HepG2 (cell line): ENCODE results near the gene MRPL58. TPM values are rescaled to one million over a fixed set of nuclear protein-coding genes. Genes with fewer than 3 reads are reported as not detected.

Experiments
- ATAC-seq: fragments of 200-7000 bp; cut with Tn5 transposase; 3 replicates; pipeline ENCODE4 v1.9.1; 2020; ENCODE audit warnings: mild to moderate bottlenecking, moderate library complexity
- BruUV-seq: library from RNA; stranded (reverse); fragments of 400-500 nt; replicated peaks from 2 replicates; lab custom pipeline; 2021; lab: Mats Ljungman, UMichigan
- CTCF ChIA-PET: fragments of 300-600 bp; formaldehyde crosslinking; extraction: SDS; loops from one replicate; lab custom pipeline; 2021; ENCODE audit warnings: low total read pairs, inconsistent platforms, low intra/inter-chr PET ratio; lab: Yijun Ruan, JAX
- POLR2A ChIA-PET: fragments of 350-600 bp; sonication (Branson Sonifier 250); formaldehyde crosslinking; loops from one replicate; lab custom pipeline; 2020; ENCODE audit warnings: antibody characterized with exemption, inconsistent platforms; lab: Yijun Ruan, JAX
- DNase-seq: peaks from one replicate; pipeline ENCODE4 v3.0.0-alpha.2; 2015; ENCODE audit warnings: low spot score
- FAIRE-seq: peaks from 3 replicates; lab custom pipeline; 2011; peaks lifted over from hg19 to GRCh38; lab: Jason Lieb, UNC
- H2AFZ ChIP-seq: one replicate; pipeline ENCODE4 v1.6.1; 2011; ENCODE audit warnings: low read length, inconsistent platforms
- H3K27ac ChIP-seq: fragments of 300-600 bp; 3 replicates; pipeline ENCODE4 v1.8.0; 2011; ENCODE audit warnings: mixed run types, mild to moderate bottlenecking, mixed read lengths, low read length, inconsistent platforms; ENCODE audit not compliant: insufficient read depth; ENCODE audit errors: extremely low read length
- H3K27me3 ChIP-seq, 2 experiments: fragments of 200-600 bp in 1 of 2; 2 replicates in 1 of 2; 3 replicates in 1 of 2; pipeline versions ENCODE4 v1.6.0 to v1.8.0; 2011; ENCODE audit warnings: low read length in 2 of 2, mild to moderate bottlenecking in 2 of 2, moderate library complexity in 2 of 2, inconsistent platforms in 1 of 2; ENCODE audit not compliant: insufficient read depth in 2 of 2, control insufficient read depth in 1 of 2
- H3K36me3 ChIP-seq, 2 experiments: fragments of 200-600 bp in 1 of 2; replicated peaks in 1 of 2; 2 replicates in 1 of 2; 3 replicates in 1 of 2; pipeline versions ENCODE4 v1.5.1 to v1.8.0; 2011; ENCODE audit warnings: low read length in 2 of 2, inconsistent platforms in 1 of 2; ENCODE audit not compliant: insufficient read depth in 2 of 2, control insufficient read depth in 1 of 2
- H3K4me1 ChIP-seq: 2 replicates; pipeline ENCODE4 v1.5.1; 2012; ENCODE audit warnings: low read length, inconsistent platforms; ENCODE audit not compliant: insufficient read depth
- H3K4me2 ChIP-seq: 2 replicates; pipeline ENCODE4 v1.6.0; 2011; ENCODE audit warnings: low read depth, low read length, inconsistent platforms
- H3K4me3 ChIP-seq, 3 experiments: fragments of 200-600 bp in 1 of 3; sonication (generic), shearing (Covaris generic) in 1 of 3; replicated peaks in 1 of 3; 2 replicates each; pipeline ENCODE4 v1.5.1; 2011 to 2016; ENCODE audit warnings: low read length in 3 of 3, inconsistent platforms in 2 of 3, low read depth in 2 of 3, mild to moderate bottlenecking in 2 of 3, control low read depth in 1 of 3, mixed read lengths in 1 of 3; ENCODE audit not compliant: insufficient read depth in 1 of 3
- H3K79me2 ChIP-seq: one replicate; pipeline ENCODE4 v1.6.1; 2011; ENCODE audit warnings: low read length, inconsistent platforms; ENCODE audit not compliant: insufficient read depth
- H3K9ac ChIP-seq: 2 replicates; pipeline ENCODE4 v1.6.0; 2011; ENCODE audit warnings: mild to moderate bottlenecking, low read depth, low read length, inconsistent platforms; ENCODE audit not compliant: insufficient read depth
- H3K9me3 ChIP-seq: 2 replicates; pipeline ENCODE4 v1.5.1; 2012; ENCODE audit warnings: mild to moderate bottlenecking, low read length
- H4K20me1 ChIP-seq: 2 replicates; pipeline ENCODE4 v1.6.0; 2011; ENCODE audit warnings: inconsistent platforms, mild to moderate bottlenecking, low read length, moderate library complexity; ENCODE audit not compliant: insufficient read depth
- HOXA3 ChIP-seq: sonication (generic); formaldehyde crosslinking; IDR thresholded peaks from 2 replicates; pipeline ENCODE4 v1.5.0; 2020; ENCODE audit warnings: missing genetic modification reagents
- NR2C2 ChIP-seq: sonication (generic); formaldehyde crosslinking; IDR thresholded peaks from 2 replicates; pipeline ENCODE4 v1.4.0; 2020; ENCODE audit warnings: missing genetic modification reagents, mild to moderate bottlenecking, moderate library complexity, borderline replicate concordance
- RBM39 ChIP-seq: fragments of 200-400 bp; formaldehyde crosslinking; IDR thresholded peaks from one replicate; pipeline ENCODE4 v1.6.1; 2018; ENCODE audit warnings: antibody characterized with exemption, mild to moderate bottlenecking, low read depth, low read length; ENCODE audit not compliant: poor library complexity, severe bottlenecking
- RFX3 ChIP-seq: IDR thresholded peaks from 2 replicates; pipeline ENCODE4 v1.6.1; 2016; ENCODE audit warnings: missing biosample characterization, missing genetic modification reagents
- SAFB2 ChIP-seq: sonication (generic); formaldehyde crosslinking; IDR thresholded peaks from 2 replicates; pipeline ENCODE4 v1.5.1; 2020; ENCODE audit warnings: missing genetic modification reagents, low read depth, mild to moderate bottlenecking, borderline replicate concordance
- SALL2 ChIP-seq: sonication (generic); formaldehyde crosslinking; IDR thresholded peaks from 2 replicates; pipeline ENCODE4 v1.8.1; 2023; ENCODE audit warnings: mild to moderate bottlenecking, missing genetic modification reagents, inconsistent platforms
- ZFP91 ChIP-seq: sonication (generic); formaldehyde crosslinking; IDR thresholded peaks from 2 replicates; pipeline ENCODE4 v1.9.0; 2022; ENCODE audit warnings: missing genetic modification reagents, mild to moderate bottlenecking, borderline replicate concordance
- ZNF34 ChIP-seq: sonication (generic); formaldehyde crosslinking; IDR thresholded peaks from 2 replicates; pipeline ENCODE4 v1.4.0; 2020; ENCODE audit warnings: mild to moderate bottlenecking, missing genetic modification reagents, borderline replicate concordance
- ZNF572 ChIP-seq: sonication (generic); formaldehyde crosslinking; IDR thresholded peaks from 2 replicates; pipeline ENCODE4 v1.5.1; 2020; ENCODE audit warnings: mild to moderate bottlenecking, missing genetic modification reagents
- ZNF605 ChIP-seq: sonication (generic); formaldehyde crosslinking; IDR thresholded peaks from 2 replicates; pipeline ENCODE4 v1.8.0; 2022; ENCODE audit warnings: mild to moderate bottlenecking, missing genetic modification reagents
- ZNF777 ChIP-seq: sonication (generic); formaldehyde crosslinking; IDR thresholded peaks from 2 replicates; pipeline ENCODE4 v1.4.0; 2020; ENCODE audit warnings: missing genetic modification reagents
- WGBS: methylation state at CpG from one replicate; pipeline ENCODE4 v1.1.6; 2017; ENCODE audit warnings: low lambda C conversion rate; 5-methylcytosine and 5-hydroxymethylcytosine counted together
- in situ Hi-C: cut with HindIII; loops from 2 replicates; pipeline ENCODE4 v1.10.0; 2017; ENCODE audit warnings: low pct_unique_long_range_greater_than_20kb; ENCODE audit not compliant: extremely low pct_ligation_motif_present
- intact Hi-C: fragments of 100-400 bp; cut with micrococcal nuclease; formaldehyde crosslinking; loops from one replicate; pipeline ENCODE4 v1.10.0; 2022; ENCODE audit not compliant: unreplicated experiment
- polyA plus RNA-seq, 8 experiments: library from polyadenylated mRNA; depleted of rRNA in 3 of 8; stranded (reverse) in 7 of 8; unstranded in 1 of 8; fragments of >200 nt; fragmentation: Illumina TruSeq in 4 of 8; extraction: Trizol in 4 of 8; gene quantifications; 2 replicates each; pipeline versions ENCODE4 v1.2.1 to v1.2.3, GENCODE V29; 2011 to 2016; ENCODE audit warnings: low read depth in 4 of 8, missing spikeins in 1 of 8, mixed read lengths in 1 of 8; ENCODE audit not compliant: insufficient read depth in 1 of 8
- total RNA-seq, 5 experiments: library from RNA; depleted of rRNA; stranded (reverse); fragments of >200 nt; fragmentation: Illumina TruSeq; extraction: Trizol; gene quantifications; 2 replicates each; pipeline ENCODE4 v1.2.3, GENCODE V29; 2016; ENCODE audit warnings: low read depth in 1 of 5
- TF ChIP-seq, protein P1 (sequence below): IDR thresholded peaks from 2 replicates; pipeline ENCODE4 v1.6.1; 2012; ENCODE audit warnings: low read length, improper control_type of control experiment
- TF ChIP-seq, protein P2 (sequence below): sonication (generic); formaldehyde crosslinking; IDR thresholded peaks from 2 replicates; pipeline ENCODE4 v1.9.0; 2022; ENCODE audit warnings: low read depth, missing genetic modification reagents

The MRPL58 gene
- total and polyA plus RNA-seq, 2 of the 13 experiments (the other 11 are each of a cell fraction or from before 2014, with no cell fraction given) = 44.9 to 68.9 TPM

DNA sequence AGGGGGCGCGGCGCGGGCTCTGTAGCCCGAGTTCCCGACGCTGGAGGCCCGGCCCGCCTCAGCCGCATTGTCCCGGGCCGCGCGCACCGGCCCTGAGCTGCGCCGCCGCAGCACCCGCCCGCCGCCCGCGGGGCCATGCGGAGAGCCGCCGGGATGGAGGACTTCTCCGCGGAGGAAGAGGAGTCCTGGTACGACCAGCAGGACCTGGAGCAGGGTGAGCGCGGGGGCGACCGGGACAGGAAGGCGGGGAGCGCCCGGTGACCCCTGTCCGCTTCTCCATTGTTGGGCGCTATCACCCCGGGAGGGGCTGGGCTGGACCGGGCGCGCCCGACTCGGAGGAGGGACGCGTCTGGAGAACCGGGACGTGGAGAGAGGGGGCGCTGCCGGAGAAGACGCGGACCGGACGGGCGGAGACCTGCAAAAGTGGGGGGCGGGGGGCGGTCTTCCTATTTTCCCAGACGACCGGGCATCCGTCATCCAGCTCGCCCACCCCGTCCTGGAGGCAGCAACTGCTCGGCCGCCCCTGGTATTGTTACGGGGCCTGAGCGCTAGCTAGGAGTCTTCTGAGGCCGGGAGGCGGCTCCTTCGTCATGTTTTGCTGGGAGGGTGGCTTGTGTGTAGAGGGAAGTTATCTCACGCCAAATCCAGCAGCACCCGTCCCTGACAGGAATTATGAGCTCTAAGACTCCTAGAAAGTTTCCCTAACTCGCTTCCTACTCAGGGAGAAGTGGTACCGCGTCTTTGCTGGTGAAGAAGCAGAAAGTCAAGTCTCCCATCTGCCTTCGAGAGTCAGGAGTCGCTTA, 24.4 kb upstream of the MRPL58 start:
- ChIA-PET CTCF (no interaction called here), POLR2A (interaction anchor here (1.0 to 3.7 kb wide), 10 partner anchors 9 to 143 kb away, joined by 3 to 50 read pairs (median 6); partner anchors contain the start of genes ARMC7, ATP5PD, FDXR and HID1)
- no peaks in the 10 kb centered on the region for H3K79me2 ChIP-seq
- no peak for DNase-seq
- no peaks in the 10 kb centered on the region for H4K20me1 ChIP-seq
- H3K4me1 ChIP-seq = peaks cover 51% of the 10 kb centered on the region
- H2AFZ ChIP-seq = no peak overlapping the region
- H3K9me3 ChIP-seq = no peaks in the 10 kb centered on the region
- in situ Hi-C loops = no loop called here
- H3K27me3 ChIP-seq = peaks cover 0 to 9% of the 10 kb centered on the region in 2 experiments; a peak in 2 of 5 replicates
- WGBS = 9% methylated on average over 46 of the region's 76 CpGs
- BruUV-seq = no TSS peak
- H3K9ac ChIP-seq = peak overlapping the region; percentile 41; the same call in 1 of the 2 replicates
- intact Hi-C loops = loop anchor here (1.0 kb wide), 1 partner anchor 46 kb away; no protein-coding TSS in a partner anchor
- peak; percentile 72 for ATAC-seq
- peak overlapping the region; percentile 63 to 82 (median 80) for H3K4me3 ChIP-seq
- no peak for FAIRE-seq
- H3K36me3 ChIP-seq = no peaks in the 10 kb centered on the region
- H3K4me2 ChIP-seq = peak overlapping the region; percentile 75
- no peak overlapping the region for H3K27ac ChIP-seq
- peak; percentile 53; the same call in 1 of the 2 replicates for TF ChIP-seq ZNF605
- TF ChIP-seq RBM39 = peak; percentile 46
- no peak for TF ChIP-seq HOXA3
- TF ChIP-seq NR2C2 (CRISPR knock-in tag) = peak; percentile 42; the same call in 1 of the 2 replicates
- 0 out of 2 replicates have a peak, but pooled peaks have one; percentile 39 for TF ChIP-seq ZNF572
- TF ChIP-seq ZNF777 = peak; percentile 28; the same call in 1 of the 2 replicates
- TF ChIP-seq, protein P1, sequence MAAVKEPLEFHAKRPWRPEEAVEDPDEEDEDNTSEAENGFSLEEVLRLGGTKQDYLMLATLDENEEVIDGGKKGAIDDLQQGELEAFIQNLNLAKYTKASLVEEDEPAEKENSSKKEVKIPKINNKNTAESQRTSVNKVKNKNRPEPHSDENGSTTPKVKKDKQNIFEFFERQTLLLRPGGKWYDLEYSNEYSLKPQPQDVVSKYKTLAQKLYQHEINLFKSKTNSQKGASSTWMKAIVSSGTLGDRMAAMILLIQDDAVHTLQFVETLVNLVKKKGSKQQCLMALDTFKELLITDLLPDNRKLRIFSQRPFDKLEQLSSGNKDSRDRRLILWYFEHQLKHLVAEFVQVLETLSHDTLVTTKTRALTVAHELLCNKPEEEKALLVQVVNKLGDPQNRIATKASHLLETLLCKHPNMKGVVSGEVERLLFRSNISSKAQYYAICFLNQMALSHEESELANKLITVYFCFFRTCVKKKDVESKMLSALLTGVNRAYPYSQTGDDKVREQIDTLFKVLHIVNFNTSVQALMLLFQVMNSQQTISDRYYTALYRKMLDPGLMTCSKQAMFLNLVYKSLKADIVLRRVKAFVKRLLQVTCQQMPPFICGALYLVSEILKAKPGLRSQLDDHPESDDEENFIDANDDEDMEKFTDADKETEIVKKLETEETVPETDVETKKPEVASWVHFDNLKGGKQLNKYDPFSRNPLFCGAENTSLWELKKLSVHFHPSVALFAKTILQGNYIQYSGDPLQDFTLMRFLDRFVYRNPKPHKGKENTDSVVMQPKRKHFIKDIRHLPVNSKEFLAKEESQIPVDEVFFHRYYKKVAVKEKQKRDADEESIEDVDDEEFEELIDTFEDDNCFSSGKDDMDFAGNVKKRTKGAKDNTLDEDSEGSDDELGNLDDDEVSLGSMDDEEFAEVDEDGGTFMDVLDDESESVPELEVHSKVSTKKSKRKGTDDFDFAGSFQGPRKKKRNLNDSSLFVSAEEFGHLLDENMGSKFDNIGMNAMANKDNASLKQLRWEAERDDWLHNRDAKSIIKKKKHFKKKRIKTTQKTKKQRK = no peak
- no peak for TF ChIP-seq ZNF34 (CRISPR knock-in tag)
- TF ChIP-seq, protein P2, sequence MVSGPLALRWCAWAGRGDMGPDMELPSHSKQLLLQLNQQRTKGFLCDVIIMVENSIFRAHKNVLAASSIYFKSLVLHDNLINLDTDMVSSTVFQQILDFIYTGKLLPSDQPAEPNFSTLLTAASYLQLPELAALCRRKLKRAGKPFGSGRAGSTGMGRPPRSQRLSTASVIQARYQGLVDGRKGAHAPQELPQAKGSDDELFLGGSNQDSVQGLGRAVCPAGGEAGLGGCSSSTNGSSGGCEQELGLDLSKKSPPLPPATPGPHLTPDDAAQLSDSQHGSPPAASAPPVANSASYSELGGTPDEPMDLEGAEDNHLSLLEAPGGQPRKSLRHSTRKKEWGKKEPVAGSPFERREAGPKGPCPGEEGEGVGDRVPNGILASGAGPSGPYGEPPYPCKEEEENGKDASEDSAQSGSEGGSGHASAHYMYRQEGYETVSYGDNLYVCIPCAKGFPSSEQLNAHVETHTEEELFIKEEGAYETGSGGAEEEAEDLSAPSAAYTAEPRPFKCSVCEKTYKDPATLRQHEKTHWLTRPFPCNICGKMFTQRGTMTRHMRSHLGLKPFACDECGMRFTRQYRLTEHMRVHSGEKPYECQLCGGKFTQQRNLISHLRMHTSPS (CRISPR knock-in tag) = 0 out of 2 replicates have a peak, but pooled peaks have one; percentile 11
- no peak for TF ChIP-seq SAFB2 (CRISPR knock-in tag)
- 0 out of 2 replicates have a peak, but pooled peaks have one; percentile 25 for TF ChIP-seq SALL2 (CRISPR knock-in tag)
- TF ChIP-seq ZFP91 (CRISPR knock-in tag) = 0 out of 2 replicates have a peak, but pooled peaks have one; percentile 9
- TF ChIP-seq RFX3 (CRISPR knock-in tag) = no peak
